ENCODE data around the gene NALF2. TPM values are rescaled to one million over a fixed set of nuclear protein-coding genes. Genes with fewer than 3 reads are reported as not detected.

The NALF2 gene
- 6.3 and 6.9 TPM in 2 replicates for total RNA-seq (2022)
- percentile 38 among the genes with signal in this experiment for Bru-seq, nascent RNA
- BruChase-seq, experiment 1, labeled RNA remaining after a 6-hour chase, result percentile 42 among the genes with signal in this experiment
- BruChase-seq, experiment 2, labeled RNA remaining after a 2-hour chase, result percentile 38 among the genes with signal in this experiment
- long read RNA-seq, partial matches to known transcripts, result 0 of 3 reads
- long read RNA-seq, other reads (novel, unspliced or antisense), result 3 of 3 reads

DNA sequence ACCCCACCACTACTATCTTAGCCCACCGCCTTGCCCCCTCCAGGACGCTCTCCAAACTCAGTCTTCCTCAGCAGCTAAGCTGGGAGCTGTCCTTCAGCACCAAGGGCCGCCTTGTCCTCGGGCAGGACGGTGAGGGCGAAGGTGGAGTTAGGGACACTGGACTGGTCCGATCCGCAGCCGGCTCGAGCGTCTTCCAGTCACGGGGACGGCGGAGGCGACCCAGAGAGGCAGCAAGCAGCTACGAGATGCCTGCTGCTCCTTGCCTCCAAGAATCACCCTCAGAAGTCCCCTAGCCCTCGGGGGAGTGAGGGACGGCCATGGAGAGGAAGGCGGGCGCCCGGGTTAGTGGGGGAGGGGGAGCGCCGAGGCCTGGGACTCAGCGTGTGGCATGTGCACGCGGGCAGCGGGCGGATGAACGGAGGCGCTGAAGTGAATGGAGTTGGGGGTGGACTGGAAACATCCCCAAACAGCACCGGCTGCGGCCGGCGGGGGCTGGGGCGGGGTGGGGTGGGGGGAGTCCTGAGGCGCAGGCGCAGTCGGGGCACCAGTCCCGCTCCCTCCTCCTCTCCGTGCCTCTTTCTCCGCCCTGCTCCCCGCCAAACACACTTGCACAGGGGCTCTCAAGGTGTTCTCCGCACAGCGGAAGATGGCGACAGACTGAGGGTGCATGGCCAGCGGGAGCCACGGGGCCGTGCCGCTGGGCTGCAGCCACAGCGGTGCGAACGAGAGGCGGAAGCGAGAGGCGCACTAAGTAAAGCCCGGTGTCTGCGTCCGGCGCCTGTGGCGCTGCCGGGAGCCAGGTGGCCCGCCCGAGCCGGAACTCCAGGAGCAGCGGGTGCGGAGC is at the start of gene NALF2:
TSS of gene NALF2 (plus strand) at position 545 of the 844 bp plus-strand sequence. CDS start 957 bp downstream, outside the sequence.
- intact Hi-C loops (cut with micrococcal nuclease; ENCODE audit: unreplicated experiment), result no loop called here
- no peaks in the 10 kb centered on the region for H3K27me3 Mint-ChIP-seq (ENCODE audit: unreplicated experiment)
- no peaks in the 10 kb centered on the region for H3K4me1 Mint-ChIP-seq (ENCODE audit: low read depth, unreplicated experiment)
- H3K36me3 Mint-ChIP-seq (ENCODE audit: insufficient read depth, unreplicated experiment), result peaks cover 22% of the 10 kb centered on the region
- peak within 1 kb of the TSS; percentile 92 for H3K4me3 Mint-ChIP-seq (ENCODE audit: low read depth, unreplicated experiment)
- no peak within 1 kb of the TSS for H3K27ac Mint-ChIP-seq (ENCODE audit: unreplicated experiment)
- no peaks in the 10 kb centered on the region for H3K9me3 Mint-ChIP-seq (ENCODE audit: low read depth, unreplicated experiment)
- BruUV-seq (replicated peaks), result no TSS peak
- DNase-seq, result peak; percentile 71
- CTCF ChIA-PET, result interaction anchor here (0.5 to 1.2 kb wide), 2 partner anchors 114 to 592 kb away, joined by 3 to 7 read pairs; no protein-coding TSS in a partner anchor
- peak; percentile 46 for TF ChIP-seq CTCF (IDR thresholded peaks at IDR 0.05; ENCODE audit: unreplicated experiment)

DNA sequence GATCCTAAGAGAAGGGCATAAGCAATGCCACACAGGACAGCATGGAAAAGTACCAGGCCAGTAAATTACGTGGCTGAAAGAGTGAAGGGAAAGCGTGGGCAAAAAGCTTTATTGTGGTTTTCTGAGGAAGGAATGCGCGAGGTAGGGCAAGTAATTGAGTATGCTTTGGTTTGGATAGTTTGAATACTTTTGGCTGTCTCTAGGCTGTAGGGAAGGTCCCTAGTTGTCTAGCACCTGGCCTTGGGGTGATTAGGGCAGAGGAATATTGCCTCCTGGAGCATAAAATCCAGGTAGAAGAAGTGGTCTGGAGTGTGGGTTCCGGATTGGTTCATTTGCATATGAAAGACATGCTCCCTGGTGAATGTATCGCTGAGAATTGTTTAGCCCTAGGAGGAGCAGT is 46.4 kb upstream of the NALF2 start:
- H3K4me3 Mint-ChIP-seq (ENCODE audit: low read depth, unreplicated experiment), result no peak overlapping the region
- no peaks in the 10 kb centered on the region for H3K9me3 Mint-ChIP-seq (ENCODE audit: low read depth, unreplicated experiment)
- DNase-seq, result no peak
- intact Hi-C loops (cut with micrococcal nuclease; ENCODE audit: unreplicated experiment), result no loop called here
- H3K36me3 Mint-ChIP-seq (ENCODE audit: insufficient read depth, unreplicated experiment), result no peaks in the 10 kb centered on the region
- no TSS peak for BruUV-seq (replicated peaks)
- H3K27ac Mint-ChIP-seq (ENCODE audit: unreplicated experiment), result no peak overlapping the region
- CTCF ChIA-PET, result no interaction called here
- peaks cover 11% of the 10 kb centered on the region for H3K27me3 Mint-ChIP-seq (ENCODE audit: unreplicated experiment)
- no peak for TF ChIP-seq CTCF (IDR thresholded peaks at IDR 0.05; ENCODE audit: unreplicated experiment)
- H3K4me1 Mint-ChIP-seq (ENCODE audit: low read depth, unreplicated experiment), result no peaks in the 10 kb centered on the region

DNA sequence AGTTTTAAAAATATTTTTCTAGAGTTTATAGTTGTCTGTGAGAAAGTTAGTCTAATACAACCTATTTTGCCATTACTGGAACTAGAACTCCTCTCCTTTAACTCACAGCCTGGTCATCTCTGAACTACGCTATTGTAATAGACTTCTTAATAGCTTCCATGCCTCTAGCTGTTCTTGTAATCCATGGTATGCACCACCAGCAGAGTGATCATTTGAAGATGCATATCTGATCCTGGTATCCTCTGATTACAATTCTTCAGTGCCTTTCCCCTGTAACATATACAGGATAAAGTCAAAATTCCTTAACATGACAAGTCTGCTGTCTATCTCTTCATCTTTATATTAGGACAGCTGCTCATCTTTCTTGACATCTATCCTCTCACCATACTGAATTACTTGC is 37.6 kb upstream of the NALF2 start:
- H3K4me3 Mint-ChIP-seq (ENCODE audit: low read depth, unreplicated experiment), result no peak overlapping the region
- no peak for TF ChIP-seq CTCF (IDR thresholded peaks at IDR 0.05; ENCODE audit: unreplicated experiment)
- no TSS peak for BruUV-seq (replicated peaks)
- H3K36me3 Mint-ChIP-seq (ENCODE audit: insufficient read depth, unreplicated experiment), result no peaks in the 10 kb centered on the region
- intact Hi-C loops (cut with micrococcal nuclease; ENCODE audit: unreplicated experiment), result no loop called here
- H3K4me1 Mint-ChIP-seq (ENCODE audit: low read depth, unreplicated experiment), result no peaks in the 10 kb centered on the region
- CTCF ChIA-PET, result no interaction called here
- no peaks in the 10 kb centered on the region for H3K9me3 Mint-ChIP-seq (ENCODE audit: low read depth, unreplicated experiment)
- no peak overlapping the region for H3K27ac Mint-ChIP-seq (ENCODE audit: unreplicated experiment)
- H3K27me3 Mint-ChIP-seq (ENCODE audit: unreplicated experiment), result peaks cover 18% of the 10 kb centered on the region
- DNase-seq, result no peak

DNA sequence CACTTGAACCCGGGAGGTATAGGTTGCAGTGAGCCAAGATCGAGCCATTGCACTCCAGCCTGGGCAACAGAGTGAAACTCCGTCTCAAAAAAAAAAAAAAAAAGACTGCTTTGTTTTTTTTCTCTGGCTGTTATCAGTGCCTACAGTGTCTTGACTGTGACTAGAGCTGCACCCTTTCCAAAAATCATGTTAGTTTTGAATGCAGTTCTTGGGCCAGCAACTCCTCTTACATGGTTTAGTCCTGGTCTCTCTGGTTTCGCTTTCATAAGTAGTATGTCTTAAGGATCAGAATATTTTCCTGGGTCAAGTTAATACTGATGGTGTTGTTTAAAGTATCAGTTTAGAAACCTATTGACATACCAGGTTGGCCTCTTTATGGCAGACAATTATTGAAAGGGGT is 34.2 kb upstream of the NALF2 start:
- no peaks in the 10 kb centered on the region for H3K9me3 Mint-ChIP-seq (ENCODE audit: low read depth, unreplicated experiment)

More for the DNA sequence above, 34.2 kb upstream of the NALF2 start:
- CTCF ChIA-PET, result no interaction called here
- no peaks in the 10 kb centered on the region for H3K36me3 Mint-ChIP-seq (ENCODE audit: insufficient read depth, unreplicated experiment)
- no TSS peak for BruUV-seq (replicated peaks)
- peaks cover 14% of the 10 kb centered on the region for H3K27me3 Mint-ChIP-seq (ENCODE audit: unreplicated experiment)
- H3K4me3 Mint-ChIP-seq (ENCODE audit: low read depth, unreplicated experiment), result no peak overlapping the region
- H3K4me1 Mint-ChIP-seq (ENCODE audit: low read depth, unreplicated experiment), result no peaks in the 10 kb centered on the region
- intact Hi-C loops (cut with micrococcal nuclease; ENCODE audit: unreplicated experiment), result no loop called here
- no peak overlapping the region for H3K27ac Mint-ChIP-seq (ENCODE audit: unreplicated experiment)
- no peak for DNase-seq
- TF ChIP-seq CTCF (IDR thresholded peaks at IDR 0.05; ENCODE audit: unreplicated experiment), result no peak
